GM19238 (cell line): ENCODE results near the gene RRP8.
A peak's percentile ranks its signal among the peaks of the same experiment; 100 is the strongest.

ENCODE experiments used
- DNase-seq: peaks from one replicate; pipeline ENCODE4 v3.0.0; 2011; ENCODE audit warnings: low spot score; ENCODE audit not compliant: insufficient read length

Gene RRP8

DNA sequence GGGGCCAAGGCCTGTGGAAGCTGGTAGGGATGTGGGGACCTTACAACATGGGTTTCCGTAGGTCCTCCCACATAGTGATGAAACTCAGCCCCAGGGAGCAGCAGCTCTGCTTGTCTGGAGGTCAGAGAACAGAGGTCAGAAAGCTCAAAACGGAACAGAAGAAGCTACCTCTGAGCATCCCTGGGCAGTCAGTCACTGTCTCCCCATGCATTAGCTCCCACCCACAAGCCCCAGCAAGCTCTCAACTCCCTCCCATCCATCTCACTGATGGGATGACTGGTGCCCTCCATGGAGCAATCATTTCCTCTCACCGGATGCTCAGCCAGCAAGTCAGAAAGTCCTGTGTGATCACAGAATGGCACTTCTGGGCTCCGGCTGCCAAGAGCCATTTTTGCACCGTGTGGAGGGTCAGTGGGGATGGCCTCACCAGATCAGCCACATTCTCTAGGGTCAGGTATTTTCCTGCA is 13.9 kb upstream of the RRP8 start:
- DNase-seq, result no peak

GRCh38 chr11:6616596-6617250 is 13.3 kb upstream of the RRP8 start:
- no peak for DNase-seq

- DNase-seq, result no peak
These were observed 12.6 kb upstream of the RRP8 start for GRCh38 chr11:6615882-6616585.

DNA sequence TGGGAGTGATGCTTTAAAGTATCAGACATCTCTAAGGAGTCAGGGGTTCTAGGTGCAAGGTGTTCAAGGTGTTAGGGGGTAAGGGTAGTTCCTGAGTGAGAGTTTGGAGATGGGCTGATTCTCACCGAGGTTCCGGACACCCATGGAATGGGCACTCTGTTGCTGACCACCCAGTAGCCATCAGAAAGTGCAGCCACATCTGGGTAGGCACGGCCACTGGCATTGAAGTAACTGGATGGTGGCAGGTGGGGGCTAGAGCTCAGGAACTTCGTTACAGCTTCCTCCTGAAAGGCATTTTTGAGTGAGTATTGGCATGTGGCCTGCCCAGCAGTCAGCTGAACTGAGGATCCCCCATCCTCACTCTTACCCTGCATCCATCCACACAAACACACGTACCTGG is 11.6 kb upstream of the RRP8 start:
- DNase-seq, result no peak

DNA sequence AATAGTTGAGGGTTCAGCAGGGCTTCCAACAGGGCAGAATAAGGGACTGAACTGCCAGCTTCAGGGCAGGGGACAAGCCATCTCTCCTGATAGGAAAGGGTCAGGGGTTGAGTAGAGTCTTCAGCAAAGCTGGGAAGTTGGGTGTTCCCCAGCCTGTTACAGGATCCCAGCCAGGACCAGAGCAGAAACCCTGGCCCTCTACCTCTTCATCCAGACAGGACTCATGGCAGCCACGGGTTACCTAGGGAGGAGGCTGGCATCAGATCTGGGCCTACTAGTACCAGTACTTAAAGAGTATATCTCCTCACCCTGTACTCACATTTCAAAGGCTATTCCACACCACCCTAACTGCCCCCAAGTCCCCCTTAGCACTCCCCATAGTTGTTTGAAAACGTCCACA is 11.0 kb upstream of the RRP8 start:
- DNase-seq, result no peak

GRCh38 chr11:6613496-6613895 is 10.1 kb upstream of the RRP8 start:
- no peak for DNase-seq

- DNase-seq, result peak; percentile 90
These were observed 9.0 kb upstream of the RRP8 start, which contains the start of gene TAF10 for GRCh38 chr11:6612213-6613041. Gene TAF10, minus strand, starts transcription at chr11:6612216. Its CDS starts 27 bp downstream, at chr11:6612189.

GRCh38 chr11:6611963-6612212 is 8.5 kb upstream of the RRP8 start:
- no peak for DNase-seq

- DNase-seq, result no peak
These were observed 7.9 kb upstream of the RRP8 start for GRCh38 chr11:6611092-6611962.

- DNase-seq, result no peak
These were observed 7.2 kb upstream of the RRP8 start for GRCh38 chr11:6610591-6610990.

DNA sequence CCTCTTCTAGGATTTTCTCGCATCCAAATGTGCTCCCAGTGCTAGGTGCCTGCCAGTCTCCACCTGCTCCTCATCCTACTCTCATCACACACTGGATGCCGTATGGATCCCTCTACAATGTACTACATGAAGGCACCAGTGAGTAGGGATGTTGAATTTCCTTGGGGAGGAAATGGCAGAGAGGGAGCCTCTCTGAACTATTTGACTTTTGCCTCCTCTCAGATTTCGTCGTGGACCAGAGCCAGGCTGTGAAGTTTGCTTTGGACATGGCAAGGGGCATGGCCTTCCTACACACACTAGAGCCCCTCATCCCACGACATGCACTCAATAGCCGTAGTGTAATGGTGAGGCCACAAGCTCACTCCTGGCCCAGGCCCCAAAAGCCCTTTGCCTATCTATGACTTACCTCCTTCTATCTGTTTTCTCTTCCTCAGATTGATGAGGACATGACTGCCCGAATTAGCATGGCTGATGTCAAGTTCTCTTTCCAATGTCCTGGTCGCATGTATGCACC is 6.1 kb upstream of the RRP8 start:
- DNase-seq, result no peak

- no peak for DNase-seq
These were observed 5.5 kb upstream of the RRP8 start for GRCh38 chr11:6608726-6609501.

DNA sequence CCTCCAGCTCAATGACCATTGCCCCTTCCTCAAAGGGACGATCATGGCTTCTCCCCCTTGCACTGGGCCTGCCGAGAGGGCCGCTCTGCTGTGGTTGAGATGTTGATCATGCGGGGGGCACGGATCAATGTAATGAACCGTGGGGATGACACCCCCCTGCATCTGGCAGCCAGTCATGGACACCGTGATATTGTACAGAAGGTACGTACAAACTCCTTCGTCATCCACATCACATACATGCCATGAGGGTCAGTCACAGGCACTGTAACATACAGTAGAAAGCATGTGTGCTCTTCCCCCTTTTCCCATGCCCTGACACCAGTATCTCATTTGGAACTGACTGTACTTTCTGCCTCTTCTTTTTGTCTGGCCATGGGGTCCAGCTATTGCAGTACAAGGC is 4.6 kb upstream of the RRP8 start:
- no peak for DNase-seq

- no peak for DNase-seq
These were observed 3.9 kb upstream of the RRP8 start for GRCh38 chr11:6607190-6607795.

DNA sequence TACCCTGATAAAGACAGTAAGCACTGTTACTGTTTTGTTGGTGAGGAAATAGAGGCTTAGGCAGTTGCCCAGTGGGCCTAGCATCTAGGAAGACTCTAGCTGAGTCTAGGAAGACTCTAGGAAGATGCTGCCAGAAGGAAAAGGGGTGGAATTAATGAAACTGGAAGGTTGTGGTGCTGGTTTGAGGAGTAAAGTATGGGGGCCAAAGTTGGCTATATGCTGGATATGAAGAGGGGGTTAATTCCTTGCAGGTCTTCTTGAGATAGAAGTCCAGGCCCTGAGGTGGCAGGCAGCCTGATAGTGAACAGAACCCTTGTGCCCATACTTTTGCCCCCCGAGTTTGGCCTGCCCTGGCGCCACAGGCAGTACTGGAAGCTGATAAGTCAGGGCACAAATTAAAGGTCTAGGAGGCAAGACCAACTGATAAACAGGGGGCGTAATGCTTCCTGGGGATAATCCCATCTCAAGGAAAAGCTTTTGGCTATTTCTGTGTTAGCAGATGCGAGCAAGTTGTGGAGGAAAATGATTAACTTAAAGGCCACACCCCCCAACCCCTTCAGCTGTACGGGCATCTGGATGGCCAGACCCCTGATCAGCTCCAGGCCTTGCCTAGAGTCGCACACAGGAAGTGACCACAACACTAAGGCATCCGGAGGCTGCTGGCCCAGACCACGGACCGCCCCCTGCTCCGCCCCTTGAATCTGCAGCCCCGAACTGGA is 3.2 kb upstream of the RRP8 start:
- peak; percentile 55 for DNase-seq

DNA sequence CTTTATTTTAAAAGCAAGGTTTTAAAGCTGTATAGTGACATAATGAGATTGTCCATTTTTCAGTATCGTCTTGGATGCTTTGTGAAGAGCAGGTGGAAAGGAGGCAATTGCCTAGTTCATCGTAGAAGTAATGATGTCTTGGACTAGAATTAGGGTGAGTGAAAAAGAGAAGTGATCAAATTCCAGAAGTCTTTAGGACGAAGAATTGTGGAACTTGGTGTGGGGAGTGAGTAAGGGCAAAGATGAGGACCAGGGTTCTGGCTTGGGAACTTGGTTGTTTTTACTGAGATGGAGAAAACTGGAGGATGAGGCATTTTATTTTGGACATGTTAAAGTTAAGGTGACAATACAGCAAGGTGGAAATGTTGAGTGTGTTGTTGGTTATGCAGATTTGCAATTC is 1.4 kb upstream of the RRP8 start:
- no peak for DNase-seq

DNA sequence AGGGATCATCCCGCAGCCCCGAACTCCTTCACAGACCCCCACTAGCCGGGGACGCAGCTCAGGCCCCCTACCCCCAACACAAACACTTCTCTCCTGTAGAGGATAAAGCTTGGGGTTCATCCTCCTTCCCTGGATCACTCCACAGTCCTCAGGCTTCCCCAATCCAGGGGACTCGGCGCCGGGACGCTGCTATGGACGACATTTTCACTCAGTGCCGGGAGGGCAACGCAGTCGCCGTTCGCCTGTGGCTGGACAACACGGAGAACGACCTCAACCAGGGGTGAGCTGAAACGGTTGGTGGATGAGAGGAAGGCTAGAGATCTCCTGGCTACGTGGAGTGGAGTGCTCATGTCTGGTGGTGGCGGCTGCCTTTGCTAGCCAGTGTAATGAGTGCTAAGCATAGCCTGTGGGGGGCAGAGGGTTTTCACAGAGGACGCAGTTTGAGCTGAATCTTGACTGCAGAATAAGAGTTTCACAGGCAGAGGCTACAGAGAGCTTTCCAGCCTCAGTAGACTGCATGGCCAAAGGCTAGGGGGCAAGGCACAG is 738 bp upstream of the RRP8 start:
- peak; percentile 54 for DNase-seq

GRCh38 chr11:6602096-6602940 is 1.1 kb downstream of the RRP8 start:
- no peak for DNase-seq
